ENCODE results near the gene CDKL5. TPM values are rescaled to one million over a fixed set of nuclear protein-coding genes. Genes with fewer than 3 reads are reported as not detected.

Gene CDKL5
- polyA plus RNA-seq, 2 of the 4 experiments (the other 2 are of a cell fraction), result 5.4 to 22.8 TPM

GRCh38 chrX:18577400-18577799 is 152.0 kb downstream of the CDKL5 start:
- no peak overlapping the region for H3K4me2 ChIP-seq
- ATAC-seq, result no peak
- no peak for FAIRE-seq
- WGBS (ENCODE audit: missing lambda C conversion rate), result 87% methylated on average over 4 of the region's 4 CpGs
- no peak overlapping the region for H3K4me3 ChIP-seq
- TF ChIP-seq ATOH8 (CRISPR knock-in tag; IDR thresholded peaks at IDR 0.05; ENCODE audit: low read depth) (no peak), CTCF (IDR thresholded peaks at IDR 0.05) (no peak), BCL3 (IDR thresholded peaks at IDR 0.05) (no peak), NFE2L2 (conservative IDR thresholded peaks at IDR 0.05; ENCODE audit: low read length) (no peak), MAZ (IDR thresholded peaks at IDR 0.05; ENCODE audit: borderline replicate concordance, low read depth, low read length) (no peak), POLR2A (IDR thresholded peaks at IDR 0.05; ENCODE audit: low read length) (no peak), ZNF302 (CRISPR knock-in tag; IDR thresholded peaks at IDR 0.05) (no peak), RAD21 (conservative IDR thresholded peaks at IDR 0.05 in 1 of 2, IDR thresholded peaks at IDR 0.05 in 1 of 2) (no peak), HEYL (CRISPR knock-in tag; IDR thresholded peaks at IDR 0.05) (no peak), TFCP2L1 (CRISPR knock-in tag; IDR thresholded peaks at IDR 0.05) (no peak), E2F6 (IDR thresholded peaks at IDR 0.05; ENCODE audit: borderline replicate concordance, low read depth) (no peak), USF2 (IDR thresholded peaks at IDR 0.05) (no peak), REST (IDR thresholded peaks at IDR 0.05) (no peak), PBX3 (IDR thresholded peaks at IDR 0.05) (no peak), FOSL2 (IDR thresholded peaks at IDR 0.05) (no peak), FOSL2 (CRISPR knock-in tag; IDR thresholded peaks at IDR 0.05) (no peak), CBX2 (IDR thresholded peaks at IDR 0.05; ENCODE audit: borderline replicate concordance, low read depth) (no peak)
- no peak overlapping the region for H3K27ac ChIP-seq
- ChIA-PET POLR2A (no interaction called here), CTCF (no interaction called here)
- H3K4me1 ChIP-seq, result peaks cover 14% of the 10 kb centered on the region
- H3K9me3 ChIP-seq, result no peaks in the 10 kb centered on the region
- DNase-seq (ENCODE audit: low read depth in 1 of 2, low spot score in 1 of 2), result no peak

Measured in A549 (cell line).